Measurements from ENCODE around the gene ATXN7L1.

DNA sequence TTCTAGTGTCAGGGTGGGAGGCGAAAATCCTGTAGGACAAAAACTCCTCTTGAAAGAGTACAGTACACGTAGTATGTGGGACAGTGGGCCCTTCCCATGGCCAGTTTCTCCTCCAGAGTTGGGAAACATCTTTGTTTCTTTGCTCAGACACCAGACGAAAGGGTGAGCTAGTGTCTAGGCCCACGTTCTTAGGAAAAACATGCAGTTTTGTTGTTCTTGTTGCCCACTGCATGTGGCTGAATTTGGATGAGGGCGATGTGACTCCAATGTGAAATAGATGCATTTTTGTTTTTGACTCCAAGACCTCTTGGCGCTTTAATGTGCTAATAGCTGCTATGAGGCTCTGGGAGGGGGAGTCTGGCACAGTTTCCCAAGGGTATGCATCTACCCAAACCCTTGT, 100.8 kb downstream of the ATXN7L1 start:
- TF ChIP-seq TAF1 (IDR thresholded peaks at IDR 0.05; ENCODE audit: borderline replicate concordance, low read depth, low read length) (no peak), POLR2A (IDR thresholded peaks at IDR 0.05; ENCODE audit: low read depth, low read length) (no peak), POLR2AphosphoS5 (IDR thresholded peaks at IDR 0.05; ENCODE audit: low read depth, low read length) (no peak)
